Hindlimb muscle (tissue), 1 donor: ENCODE results near the gene STUM. TPM values are rescaled to one million over a fixed set of nuclear protein-coding genes. Genes with fewer than 3 reads are reported as not detected.
"Not testable (repeated sequence)": the region's sequence is repeated elsewhere in the genome, so short reads cannot be mapped to it uniquely, and the experiment has no call there.

Source experiments
- DNase-seq: peaks from one replicate; pipeline ENCODE4 v3.0.0-alpha.2; 2013
- polyA plus RNA-seq: library from polyadenylated mRNA; unstranded; fragments of 120-200 nt; gene quantifications from one replicate; pipeline ENCODE4 v1.2.1, GENCODE V29; 2013; ENCODE audit not compliant: insufficient read length

STUM gene, protein sequence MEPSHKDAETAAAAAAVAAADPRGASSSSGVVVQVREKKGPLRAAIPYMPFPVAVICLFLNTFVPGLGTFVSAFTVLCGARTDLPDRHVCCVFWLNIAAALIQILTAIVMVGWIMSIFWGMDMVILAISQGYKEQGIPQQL
- polyA plus RNA-seq: 20.5 TPM

DNA sequence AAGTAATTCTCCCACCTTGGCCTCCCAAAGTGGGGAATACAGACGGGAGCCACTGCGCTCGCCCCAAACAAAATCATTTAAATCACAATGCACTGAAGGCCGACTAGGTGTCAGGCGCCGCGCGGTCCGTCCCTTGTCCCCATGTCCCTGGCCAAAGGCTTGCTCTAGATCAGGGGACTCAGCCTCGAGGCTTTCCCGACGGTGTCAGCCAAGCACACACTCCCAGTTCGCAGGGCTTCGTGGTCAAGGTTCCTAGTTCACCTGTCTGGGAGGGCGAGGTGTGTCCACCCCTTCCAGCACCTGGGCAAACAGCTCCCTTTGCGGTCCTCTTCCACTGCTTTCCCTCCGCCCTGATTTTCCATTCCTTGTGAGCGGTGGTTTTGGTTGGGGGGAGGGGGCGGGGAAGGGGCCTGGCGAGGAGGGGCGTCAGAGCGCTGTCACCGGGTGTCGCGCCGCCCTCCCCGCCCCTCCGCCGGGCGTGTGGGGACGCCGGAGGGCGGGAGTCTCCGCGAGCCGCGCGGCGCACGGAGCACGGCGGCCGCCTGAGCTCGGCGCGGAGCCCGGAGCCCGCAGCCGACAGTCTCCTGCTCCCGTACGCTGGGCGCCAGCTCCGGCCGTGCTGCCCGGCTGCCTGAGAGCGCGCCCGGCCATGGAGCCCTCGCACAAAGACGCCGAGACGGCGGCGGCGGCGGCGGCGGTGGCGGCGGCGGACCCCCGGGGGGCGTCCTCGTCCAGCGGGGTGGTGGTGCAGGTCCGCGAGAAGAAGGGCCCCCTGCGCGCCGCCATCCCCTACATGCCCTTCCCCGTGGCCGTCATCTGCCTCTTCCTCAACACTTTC is at the start of gene STUM:
Gene STUM (plus strand): TSS at position 509 of the 838 bp plus-strand sequence. CDS start 141 bp downstream, at position 650.
- DNase-seq: no peak

DNA sequence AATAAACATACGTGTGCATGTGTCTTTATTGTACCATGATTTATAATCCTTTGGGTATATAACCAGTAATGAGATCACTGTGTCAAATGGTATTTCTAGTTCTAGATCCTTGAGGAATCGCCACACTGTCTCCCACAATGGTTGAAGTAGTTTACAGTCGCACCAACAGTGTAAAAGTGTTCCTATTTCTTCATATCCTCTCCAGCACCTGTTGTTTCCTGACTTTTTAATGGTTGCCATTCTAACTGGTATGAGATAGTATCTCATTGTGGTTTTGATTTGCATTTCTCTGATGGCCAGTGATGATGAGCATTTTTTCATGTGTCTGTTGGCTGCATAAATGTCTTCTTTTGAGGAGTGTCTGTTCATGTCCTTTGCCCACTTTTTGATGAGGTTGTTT is 48.9 kb upstream of the STUM start:
- DNase-seq: not testable (repeated sequence)

DNA sequence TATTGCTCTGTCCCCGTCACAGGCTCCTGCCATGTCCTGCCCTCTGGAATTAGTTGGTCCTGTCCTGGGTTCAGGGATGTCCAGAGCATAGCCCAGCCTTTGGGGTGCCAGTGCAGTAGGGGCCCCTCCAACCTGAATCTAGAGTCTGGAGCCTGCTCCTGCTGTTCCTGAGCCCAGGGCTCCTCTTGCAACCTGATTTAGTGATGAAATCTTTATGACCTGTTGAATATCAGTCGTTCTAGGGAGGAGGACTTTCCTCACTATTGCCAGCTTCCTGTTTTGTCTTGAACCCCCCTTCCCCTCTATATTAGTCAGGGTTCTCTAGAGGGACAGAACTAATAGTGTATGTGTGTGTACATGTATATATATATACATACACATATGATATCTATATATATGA is 42.5 kb upstream of the STUM start:
- DNase-seq: no peak

DNA sequence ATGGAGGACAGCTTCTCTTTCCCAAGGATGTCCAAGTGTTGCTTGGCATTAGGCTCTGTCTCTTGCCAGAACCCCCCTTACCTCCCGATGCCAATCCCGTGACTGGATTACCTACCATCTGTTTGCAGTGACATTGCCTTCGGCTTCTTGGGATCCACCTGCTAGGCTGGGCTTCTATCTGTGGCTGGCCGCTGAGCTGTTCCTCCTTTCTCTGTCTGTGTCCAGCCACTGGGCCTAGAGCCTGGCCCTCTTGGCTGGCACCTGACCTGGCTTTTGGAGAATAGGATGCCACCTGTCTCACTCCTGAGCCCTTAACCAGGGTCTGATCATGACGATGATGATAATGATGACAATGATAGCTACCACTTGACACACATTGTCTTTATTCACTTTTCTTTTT is 41.6 kb upstream of the STUM start:
- no peak for DNase-seq

DNA sequence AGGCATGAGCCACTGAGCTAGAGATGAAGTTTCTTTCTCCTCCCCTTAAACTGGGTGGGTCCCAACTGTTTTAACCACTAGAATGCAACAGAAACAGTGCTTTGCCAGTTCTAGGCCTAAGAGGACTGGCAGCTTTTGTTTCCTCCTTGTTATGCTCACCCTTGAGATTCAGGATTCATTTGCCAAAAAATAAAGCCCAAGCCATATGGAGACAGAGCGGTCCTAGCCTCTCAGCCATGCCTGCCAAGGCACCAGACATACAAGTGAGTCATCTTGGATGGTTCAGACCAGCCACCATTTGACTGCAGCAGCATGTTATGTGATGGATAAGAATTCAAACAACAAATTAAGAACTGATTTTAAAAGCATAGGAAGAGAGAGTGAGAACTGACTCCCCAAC is 38.1 kb upstream of the STUM start:
- no peak for DNase-seq

DNA sequence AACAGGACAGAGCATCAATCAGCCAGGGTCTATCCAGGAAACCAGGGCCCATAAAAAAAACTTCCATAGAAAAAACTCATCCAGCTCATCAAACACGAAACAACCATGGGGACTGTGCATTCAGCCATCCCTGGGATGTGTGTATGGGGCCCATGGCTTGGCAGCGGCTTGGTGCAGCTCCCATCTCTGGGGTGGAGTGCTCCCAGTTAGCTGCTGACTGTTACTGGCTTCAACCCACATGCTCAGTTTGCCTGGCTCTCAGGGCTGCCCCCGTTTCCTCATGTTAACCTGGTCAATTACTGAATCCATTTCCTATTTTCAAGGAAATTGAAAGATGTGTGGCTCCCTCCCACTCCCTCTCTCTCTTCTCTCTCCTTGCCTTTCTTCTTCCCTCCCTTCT is 37.3 kb upstream of the STUM start:
- DNase-seq: no peak

DNA sequence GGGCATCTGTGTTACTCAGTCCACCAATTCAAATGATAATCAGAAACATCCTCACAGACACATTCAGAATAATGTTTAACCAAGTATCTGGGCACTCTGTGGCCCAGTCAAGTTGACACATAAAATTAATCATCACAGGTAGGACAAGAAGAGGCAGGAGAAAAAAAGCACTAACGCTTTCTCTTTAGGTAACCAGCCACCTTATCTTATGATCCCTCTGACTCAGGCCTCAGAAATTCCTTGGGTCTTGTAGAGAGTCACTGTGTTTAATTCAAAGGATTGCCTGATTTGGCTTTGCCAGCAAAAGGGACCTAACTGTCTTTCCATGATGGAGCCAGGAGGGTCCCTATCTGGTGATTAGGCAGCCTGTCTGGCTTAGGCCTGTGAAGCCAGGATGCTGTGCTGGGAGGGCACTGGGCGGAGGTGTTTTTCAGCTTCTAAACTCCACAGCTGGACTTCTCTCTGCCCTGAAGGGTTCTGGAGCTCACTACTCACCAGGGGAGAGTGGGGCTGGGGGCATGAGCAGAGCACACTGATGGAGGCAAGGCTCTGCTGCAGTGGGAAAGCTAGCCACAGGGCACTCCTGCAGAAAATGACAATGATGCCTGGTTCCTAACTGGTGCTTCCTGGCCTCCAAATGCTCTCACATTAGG is 36.4 kb upstream of the STUM start:
- DNase-seq: no peak

DNA sequence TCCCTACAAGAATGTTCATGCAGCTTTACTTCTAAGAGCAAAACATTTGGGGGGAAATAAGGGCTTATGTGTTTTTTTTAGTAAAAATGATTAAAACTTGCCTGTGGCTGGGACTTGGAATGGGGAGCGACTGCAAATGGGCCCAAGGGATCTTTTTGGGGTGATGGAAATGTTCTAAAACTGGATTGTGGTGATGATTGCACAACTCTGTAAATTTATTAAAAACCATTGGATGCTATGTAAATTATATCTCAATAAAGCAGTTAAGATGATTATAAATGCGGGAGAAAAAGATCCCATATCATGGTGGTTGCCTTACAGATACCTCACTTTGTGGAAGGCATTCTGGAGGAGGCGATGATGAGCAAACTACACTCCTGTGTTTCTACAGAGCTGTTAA is 30.2 kb upstream of the STUM start:
- DNase-seq: no peak

DNA sequence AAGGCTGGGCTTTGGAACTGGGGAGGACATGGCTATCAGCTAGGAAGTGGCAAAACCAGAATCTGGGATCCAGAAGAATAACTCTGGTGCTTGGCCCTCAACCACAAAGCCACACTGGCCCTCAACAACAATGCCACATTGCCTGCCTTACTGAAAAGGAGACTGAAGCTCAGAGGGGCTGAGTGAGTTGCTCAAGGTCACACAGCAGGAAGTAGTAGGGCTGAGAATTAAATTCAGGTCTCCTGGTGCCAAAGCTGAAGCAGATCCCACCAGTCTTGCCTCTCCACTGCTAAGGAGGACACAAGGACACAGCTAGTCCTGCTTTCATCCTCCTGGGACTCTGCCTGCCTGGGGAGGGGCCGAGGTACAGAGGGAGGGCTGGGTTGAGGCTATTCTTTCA is 29.4 kb upstream of the STUM start:
- DNase-seq: no peak

DNA sequence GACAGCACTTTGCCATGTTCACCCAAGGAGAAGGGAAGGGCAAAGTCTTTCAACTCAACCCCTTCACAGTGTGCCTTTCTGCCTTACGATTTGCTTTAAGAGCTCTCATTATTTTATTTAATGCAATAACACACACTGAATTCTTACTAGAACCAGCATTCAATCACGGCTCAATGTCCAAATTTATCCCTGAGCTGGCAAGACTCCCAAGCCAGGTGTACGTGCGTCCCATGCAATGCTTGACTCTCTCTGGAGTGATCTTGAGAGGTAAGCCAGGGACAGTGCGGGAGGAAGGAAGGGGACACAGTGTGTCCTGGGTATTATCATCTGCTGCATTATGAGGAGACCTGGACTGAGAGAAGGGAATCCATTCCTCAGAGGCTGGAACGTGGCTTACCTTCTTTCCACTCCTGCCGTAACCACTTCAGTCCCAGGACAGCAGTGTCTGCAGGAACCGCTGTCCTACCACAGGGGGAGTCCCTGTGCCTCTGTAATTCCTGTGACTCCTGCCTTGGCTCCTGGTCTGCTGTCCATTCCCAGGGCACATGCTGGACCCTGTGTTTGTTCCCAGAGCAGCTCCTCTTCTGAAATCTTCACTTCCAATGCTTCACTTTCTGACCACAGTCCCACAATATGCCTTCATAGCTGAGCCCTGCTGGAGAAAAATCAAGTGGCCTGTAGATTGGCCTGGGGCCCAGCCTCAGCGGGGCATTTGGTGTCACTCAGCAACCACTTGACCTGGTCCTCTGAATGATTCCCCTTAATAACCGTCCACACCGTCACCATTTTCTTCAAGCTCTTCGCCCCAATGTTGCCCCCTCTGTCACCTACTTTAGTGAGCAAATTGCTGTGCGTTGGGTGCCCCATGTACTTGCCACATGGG is 28.6 kb upstream of the STUM start:
- DNase-seq: no peak

DNA sequence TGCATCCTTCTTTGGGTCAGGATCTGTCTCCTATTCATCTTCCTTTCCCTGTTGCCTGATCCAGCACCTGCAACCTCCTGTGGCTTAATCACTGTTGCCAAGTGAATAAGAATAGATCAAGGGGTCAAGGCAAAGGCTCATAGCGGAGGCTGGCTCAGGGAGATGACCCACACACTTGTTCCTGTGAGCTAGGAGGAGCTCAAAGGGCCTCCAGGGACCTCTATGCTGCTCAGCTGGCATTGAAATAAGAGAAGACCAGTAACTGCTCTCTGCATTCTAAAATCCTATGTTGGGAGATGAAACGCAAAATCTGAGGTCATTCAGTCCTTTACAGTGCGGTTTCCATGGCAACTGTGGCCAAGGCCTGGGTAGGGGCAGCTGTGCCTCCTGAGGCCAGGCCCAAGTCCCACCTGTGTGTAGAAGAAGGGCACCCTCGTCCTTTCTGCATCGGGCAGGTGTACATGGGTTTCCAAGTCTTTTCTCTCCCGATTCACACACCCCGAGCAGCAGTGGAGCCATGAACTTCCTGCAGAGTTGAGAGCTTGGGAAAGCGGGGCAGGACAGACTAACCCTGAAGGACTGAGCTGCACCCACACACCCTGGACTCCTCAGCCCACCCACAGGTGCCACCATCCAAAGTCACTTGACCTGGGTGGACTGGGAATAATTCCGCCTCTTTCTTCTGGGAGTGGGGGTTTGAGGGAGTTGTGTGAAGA is 27.8 kb upstream of the STUM start:
- no peak for DNase-seq

DNA sequence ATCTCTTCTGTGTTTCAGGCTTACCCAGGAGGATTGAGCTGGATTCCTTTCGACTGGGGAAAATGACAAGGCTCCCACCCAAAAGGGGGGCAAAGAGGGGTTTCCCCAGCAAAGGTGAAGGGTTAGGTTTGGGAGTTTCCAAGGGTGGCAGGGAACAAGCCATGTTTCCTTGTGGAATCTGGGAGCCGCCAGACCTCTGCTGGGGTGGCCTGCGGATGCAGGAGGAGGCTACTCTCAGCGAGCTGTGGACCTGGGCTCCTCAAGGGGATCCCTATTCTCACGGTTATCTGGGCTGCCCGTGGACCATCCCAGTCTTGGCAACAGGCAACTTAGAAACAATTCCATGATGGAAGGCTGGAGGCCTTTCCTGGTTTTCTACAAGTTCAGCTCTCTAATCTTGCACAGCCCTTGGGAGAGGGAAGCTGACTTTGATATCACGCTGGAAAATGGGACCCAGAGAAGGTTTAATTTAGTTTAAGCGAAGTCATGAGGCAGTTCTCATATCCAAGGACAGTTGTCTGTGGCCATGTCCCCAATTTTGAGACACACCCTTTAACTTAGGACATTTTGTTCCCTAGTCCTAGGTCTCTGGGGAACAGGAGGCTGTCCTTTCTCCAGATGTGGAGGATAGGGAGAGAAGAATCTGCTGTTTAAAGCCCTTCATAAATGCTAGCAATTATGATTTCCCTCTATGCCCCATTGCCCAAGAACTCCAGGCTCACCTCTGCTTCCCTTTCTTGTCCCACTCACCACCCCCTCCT is 24.7 kb upstream of the STUM start:
- DNase-seq: no peak

DNA sequence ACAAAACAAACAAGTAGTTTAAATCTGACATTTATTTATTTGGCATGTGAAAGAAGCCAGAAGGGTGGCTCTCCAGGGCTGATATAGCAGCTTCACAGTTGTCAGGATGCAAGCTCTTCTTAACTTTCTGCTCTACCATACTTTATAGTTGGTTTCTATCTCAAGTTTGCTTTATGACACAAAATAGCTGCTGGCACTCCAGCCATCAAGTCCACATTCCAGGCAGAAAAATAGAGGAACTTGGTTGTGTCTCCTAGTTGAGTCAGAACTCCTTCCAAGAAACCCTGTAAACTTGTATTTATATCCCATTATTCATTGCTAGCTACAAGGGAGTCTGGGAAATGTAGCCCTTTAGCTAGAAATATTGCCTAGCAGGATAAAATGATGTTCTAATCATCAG is 24.0 kb upstream of the STUM start:
- DNase-seq: no peak

DNA sequence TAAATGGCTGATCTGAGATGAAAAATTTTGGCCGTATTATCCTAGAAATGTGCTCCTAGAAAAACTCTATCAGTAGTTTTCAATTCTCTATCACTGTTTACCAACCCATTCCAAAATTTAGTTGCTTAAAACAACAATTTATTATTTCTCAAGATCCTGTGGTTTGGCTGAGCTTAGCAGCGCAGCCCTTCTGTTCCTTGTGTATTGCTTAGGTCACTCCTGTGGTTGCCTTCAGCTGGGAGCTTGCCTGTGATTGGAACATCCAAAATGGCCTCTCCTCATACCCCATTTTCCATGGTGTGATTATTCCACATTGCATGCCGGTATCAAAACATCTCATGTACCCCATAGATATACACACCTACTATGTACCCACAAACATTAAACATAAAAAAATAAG is 22.8 kb upstream of the STUM start:
- DNase-seq: no peak

DNA sequence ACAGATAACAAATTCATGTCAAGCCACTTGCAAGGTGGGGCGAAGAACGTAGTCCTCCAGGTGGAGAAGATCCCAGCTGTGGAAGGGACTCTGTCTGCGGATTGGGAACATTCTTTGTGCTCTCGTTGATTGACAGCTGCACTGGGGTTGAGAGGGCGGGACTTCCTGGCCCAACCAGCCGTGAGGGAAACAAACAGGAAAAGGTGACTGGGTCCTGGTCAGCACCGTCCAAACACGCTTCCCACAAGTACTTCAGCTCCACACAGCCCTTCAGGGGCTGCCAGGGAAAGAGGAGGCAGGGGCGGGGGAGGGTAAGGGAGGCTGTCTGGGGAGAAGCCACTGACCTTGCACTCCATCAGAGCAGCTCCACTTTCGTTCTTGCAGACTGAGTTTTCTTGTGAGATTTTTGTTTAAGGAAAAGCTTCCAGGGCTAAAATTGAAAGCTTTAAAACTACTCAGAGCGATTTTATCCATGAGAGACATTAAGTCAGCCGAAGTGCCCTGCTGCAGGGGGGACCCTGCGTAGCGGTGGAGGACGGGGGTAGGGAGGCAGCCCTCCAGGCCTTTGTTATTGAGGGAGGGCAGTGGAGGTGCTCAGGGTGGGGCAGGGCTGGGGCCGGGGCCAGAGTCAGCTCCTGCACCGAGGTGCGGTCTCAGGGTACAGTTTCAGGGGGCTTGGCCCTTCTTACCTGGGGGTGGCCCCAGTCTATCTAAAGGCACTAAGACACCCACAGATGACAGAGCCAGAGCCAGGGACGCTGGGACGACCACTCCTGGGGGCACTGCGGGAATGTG is 21.6 kb upstream of the STUM start:
- no peak for DNase-seq

DNA sequence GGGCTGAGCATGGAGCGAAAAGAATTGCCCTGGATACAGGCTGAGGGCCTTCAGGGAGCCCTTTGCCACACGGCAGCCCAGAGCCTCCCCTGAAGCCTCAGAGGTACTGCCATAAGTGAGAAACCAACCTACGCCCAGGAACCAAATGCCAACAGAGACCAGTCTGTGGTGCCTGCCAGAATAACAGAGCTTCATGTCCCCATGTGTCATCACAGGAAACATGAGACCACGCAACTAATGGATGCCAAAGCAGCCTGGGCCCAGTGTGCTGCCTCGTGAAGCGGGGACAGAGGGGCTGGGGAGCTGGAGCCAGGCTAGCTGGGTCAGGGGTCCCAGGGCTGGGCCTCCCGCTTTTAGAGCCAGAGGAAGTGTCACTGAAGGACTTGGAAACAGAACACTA is 18.7 kb upstream of the STUM start:
- no peak for DNase-seq

DNA sequence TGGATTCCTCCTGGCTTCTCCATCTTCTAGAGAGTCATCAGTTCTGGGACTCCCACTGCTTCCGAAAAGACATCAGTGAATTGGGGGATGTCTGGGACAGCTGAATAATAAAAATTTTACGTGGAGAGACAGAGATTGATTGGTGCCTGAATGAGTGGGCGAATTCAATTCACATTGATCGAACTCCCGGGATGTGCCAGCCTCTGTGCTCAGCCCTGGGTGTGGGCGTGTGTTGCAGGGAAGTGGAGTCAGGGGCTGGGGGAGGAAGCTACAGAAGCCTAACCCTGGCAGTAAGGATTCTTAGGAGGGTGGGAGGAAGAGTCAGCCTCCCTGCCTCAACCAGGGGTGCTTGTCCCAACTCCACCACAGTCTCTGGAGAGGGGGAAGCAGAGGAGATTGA is 18.0 kb upstream of the STUM start:
- no peak for DNase-seq

DNA sequence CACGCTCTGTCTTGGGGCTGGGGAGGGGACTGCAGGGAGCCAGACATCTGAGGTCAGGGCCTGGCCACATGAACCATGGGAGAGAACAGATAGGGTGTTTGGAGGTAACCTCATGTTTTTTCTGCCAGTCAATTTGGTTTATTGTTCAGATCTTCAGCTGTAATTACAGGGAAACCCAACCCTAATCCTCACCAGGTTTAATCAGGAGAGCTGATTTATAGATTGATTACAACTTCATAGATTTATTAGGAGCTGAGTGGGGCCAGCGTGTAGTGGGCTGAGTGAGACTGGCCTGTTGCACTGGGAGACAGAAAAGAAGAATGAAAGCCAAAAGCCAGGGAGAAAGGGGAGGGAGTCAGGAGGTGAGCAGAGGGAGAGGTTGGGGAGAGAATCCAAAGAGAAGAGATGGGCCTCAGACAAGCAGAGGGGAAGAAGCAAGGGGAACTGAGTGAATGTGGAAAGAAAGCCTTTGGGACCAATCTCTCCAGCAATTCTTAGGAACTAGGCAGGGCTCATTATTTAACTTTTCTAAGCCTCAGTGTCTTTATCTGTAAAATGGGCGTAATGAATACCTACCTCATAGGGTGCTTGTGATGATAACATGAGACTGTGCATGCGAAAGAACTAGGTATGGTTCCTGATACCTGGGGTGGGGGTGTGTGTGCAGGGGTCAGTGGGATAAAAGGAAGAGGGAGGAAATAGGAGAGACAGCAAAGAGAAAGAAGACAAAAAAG is 17.0 kb upstream of the STUM start:
- DNase-seq: no peak

DNA sequence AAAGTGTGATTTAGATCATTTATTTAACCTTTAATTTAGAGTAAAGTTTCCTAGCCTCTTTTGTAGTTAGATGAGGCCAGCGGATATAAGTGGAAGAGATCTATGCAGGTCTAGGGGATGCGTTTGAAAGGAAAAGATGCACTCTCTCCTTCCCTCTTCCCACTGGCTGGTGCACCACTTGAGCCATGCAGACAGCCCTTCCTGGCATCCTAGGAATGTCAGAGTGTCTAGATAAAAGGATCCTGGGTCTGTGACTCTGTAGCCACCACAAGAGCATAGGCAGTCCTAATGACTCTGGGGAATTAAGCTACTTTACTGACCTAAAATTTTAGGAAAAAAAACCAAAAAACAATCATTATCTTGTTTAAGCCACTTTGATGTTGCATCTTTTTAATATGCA is 16.0 kb upstream of the STUM start:
- DNase-seq: no peak

DNA sequence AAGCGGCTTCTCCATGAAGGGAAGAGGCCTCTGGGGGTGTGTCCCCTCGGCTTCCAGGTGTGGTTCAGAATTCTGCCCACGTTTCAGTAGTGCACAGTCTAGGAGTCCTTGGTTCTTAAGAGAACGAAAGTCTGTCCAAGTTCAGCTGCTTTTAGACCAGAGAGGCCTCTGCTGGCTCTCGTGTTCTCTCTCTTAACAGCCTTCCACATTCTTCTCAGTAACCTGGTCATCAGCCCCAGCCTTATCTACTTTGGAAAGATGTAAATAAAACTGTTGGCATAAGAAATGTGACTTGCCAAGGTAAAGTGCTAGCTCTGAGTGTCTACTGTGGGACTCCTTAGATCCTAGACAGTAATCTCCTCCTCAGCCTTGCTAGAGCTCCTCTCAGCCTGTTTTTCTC is 15.3 kb upstream of the STUM start:
- DNase-seq: no peak
